IPS-18a (cell line): ENCODE data around the gene SEMA4D.

Experiments
- H3K27ac ChIP-seq: one replicate; pipeline ENCODE4 v1.5.1; 2013; ENCODE audit warnings: low read length
- H3K27me3 ChIP-seq: one replicate; pipeline ENCODE4 v1.6.1; 2013; ENCODE audit warnings: mild to moderate bottlenecking, low read length; ENCODE audit not compliant: control insufficient read depth, insufficient read depth
- H3K36me3 ChIP-seq: one replicate; pipeline ENCODE4 v1.6.1; 2013; ENCODE audit warnings: low read depth, low read length; ENCODE audit not compliant: control insufficient read depth
- H3K4me1 ChIP-seq: one replicate; pipeline ENCODE4 v1.6.1; 2013; ENCODE audit warnings: low read depth, low read length; ENCODE audit not compliant: control insufficient read depth
- H3K4me3 ChIP-seq: one replicate; pipeline ENCODE4 v1.5.1; 2013; ENCODE audit warnings: low read length
- H3K9ac ChIP-seq: one replicate; pipeline ENCODE4 v1.6.1; 2013; ENCODE audit warnings: mild to moderate bottlenecking, low read length, moderate library complexity
- H3K9me3 ChIP-seq: one replicate; pipeline ENCODE4 v1.6.1; 2013; ENCODE audit warnings: low read depth, low read length; ENCODE audit not compliant: control insufficient read depth

SEMA4D gene

GRCh38 chr9:89514337-89514736, 16.4 kb upstream of the SEMA4D start:
- Histone ChIP-seq H3K27me3 (no peaks in the 10 kb centered on the region), H3K4me3 (no peak overlapping the region), H3K36me3 (no peaks in the 10 kb centered on the region), H3K27ac (no peak overlapping the region), H3K9me3 (no peaks in the 10 kb centered on the region), H3K9ac (no peak overlapping the region), H3K4me1 (no peaks in the 10 kb centered on the region)

- no peaks in the 10 kb centered on the region for H3K27me3 ChIP-seq
Observed at GRCh38 chr9:89513837-89514236, 15.9 kb upstream of the SEMA4D start.

GRCh38 chr9:89512382-89512781, 14.5 kb upstream of the SEMA4D start:
- no peaks in the 10 kb centered on the region for H3K27me3 ChIP-seq
- H3K9me3 ChIP-seq = no peaks in the 10 kb centered on the region
- H3K4me3 ChIP-seq = no peak overlapping the region
- no peaks in the 10 kb centered on the region for H3K36me3 ChIP-seq
- H3K9ac ChIP-seq = no peak overlapping the region
- no peak overlapping the region for H3K27ac ChIP-seq
- peaks cover 3% of the 10 kb centered on the region for H3K4me1 ChIP-seq

More at GRCh38 chr9:89513837-89514236, 15.9 kb upstream of the SEMA4D start:
- Histone ChIP-seq H3K9ac (no peak overlapping the region), H3K4me3 (no peak overlapping the region), H3K27ac (no peak overlapping the region), H3K4me1 (no peaks in the 10 kb centered on the region), H3K9me3 (no peaks in the 10 kb centered on the region), H3K36me3 (no peaks in the 10 kb centered on the region)

- Histone ChIP-seq H3K36me3 (no peaks in the 10 kb centered on the region), H3K27me3 (no peaks in the 10 kb centered on the region), H3K9me3 (no peaks in the 10 kb centered on the region), H3K27ac (no peak overlapping the region), H3K9ac (no peak overlapping the region), H3K4me3 (no peak overlapping the region), H3K4me1 (peaks cover 18% of the 10 kb centered on the region)
Observed at GRCh38 chr9:89508951-89509615, 11.2 kb upstream of the SEMA4D start.

DNA sequence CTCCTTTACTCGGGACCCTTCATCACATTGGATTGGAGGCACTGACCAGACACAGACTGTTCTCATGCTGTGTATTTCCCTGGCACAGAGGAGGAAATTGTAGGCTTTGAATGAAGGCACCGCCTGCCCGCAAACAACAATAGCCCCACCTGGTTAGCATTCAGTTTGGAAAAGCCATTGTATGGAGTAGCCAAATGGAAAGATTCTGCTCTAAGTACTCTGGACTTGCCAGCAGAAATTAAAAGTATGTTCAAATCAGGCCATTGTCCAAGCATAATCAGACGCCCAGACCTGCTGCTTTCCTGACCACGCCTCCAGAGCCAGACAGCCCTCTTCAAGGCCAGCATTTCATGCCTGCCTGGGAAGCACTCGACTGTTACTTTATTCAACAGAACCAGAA, 8.0 kb upstream of the SEMA4D start:
- H3K4me3 ChIP-seq = no peak overlapping the region
- H3K9me3 ChIP-seq = no peaks in the 10 kb centered on the region
- H3K27ac ChIP-seq = no peak overlapping the region
- H3K9ac ChIP-seq = no peak overlapping the region
- H3K27me3 ChIP-seq = no peaks in the 10 kb centered on the region
- H3K36me3 ChIP-seq = no peaks in the 10 kb centered on the region
- peaks cover 18% of the 10 kb centered on the region for H3K4me1 ChIP-seq

DNA sequence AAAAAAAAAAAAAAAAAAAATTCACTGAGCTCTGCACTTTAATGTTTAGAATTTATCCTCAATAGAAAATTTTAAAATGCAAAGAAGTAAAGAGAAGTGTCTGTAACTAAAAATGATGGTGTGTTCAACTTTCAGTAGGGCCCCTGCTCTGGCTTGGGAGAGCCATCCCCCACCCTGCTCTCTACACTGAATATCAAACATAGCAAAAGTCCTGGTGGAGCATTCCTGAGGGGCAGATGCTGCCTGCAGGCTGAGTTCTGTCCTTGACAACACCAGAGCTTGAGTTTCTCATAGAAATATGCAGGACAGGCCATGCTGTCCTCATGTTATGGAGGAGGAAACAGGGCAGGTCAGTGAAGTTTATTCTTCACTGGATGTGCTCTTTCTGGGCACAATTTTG, 7.1 kb upstream of the SEMA4D start:
- no peak overlapping the region for H3K27ac ChIP-seq
- no peak overlapping the region for H3K4me3 ChIP-seq
- peaks cover 18% of the 10 kb centered on the region for H3K4me1 ChIP-seq
- H3K36me3 ChIP-seq = no peaks in the 10 kb centered on the region
- no peak overlapping the region for H3K9ac ChIP-seq
- no peaks in the 10 kb centered on the region for H3K27me3 ChIP-seq
- H3K9me3 ChIP-seq = no peaks in the 10 kb centered on the region

GRCh38 chr9:89502671-89503070, 4.8 kb upstream of the SEMA4D start:
- H3K27ac ChIP-seq = no peak overlapping the region
- H3K4me1 ChIP-seq = peaks cover 30% of the 10 kb centered on the region
- no peaks in the 10 kb centered on the region for H3K27me3 ChIP-seq
- no peaks in the 10 kb centered on the region for H3K9me3 ChIP-seq
- no peak overlapping the region for H3K4me3 ChIP-seq
- H3K36me3 ChIP-seq = no peaks in the 10 kb centered on the region
- H3K9ac ChIP-seq = no peak overlapping the region

GRCh38 chr9:89502038-89502601, 4.2 kb upstream of the SEMA4D start:
- no peak overlapping the region for H3K4me3 ChIP-seq
- no peaks in the 10 kb centered on the region for H3K27me3 ChIP-seq
- no peaks in the 10 kb centered on the region for H3K36me3 ChIP-seq
- no peak overlapping the region for H3K9ac ChIP-seq
- H3K27ac ChIP-seq = no peak overlapping the region
- H3K9me3 ChIP-seq = no peaks in the 10 kb centered on the region
- H3K4me1 ChIP-seq = peaks cover 26% of the 10 kb centered on the region

GRCh38 chr9:89501311-89501898, 3.5 kb upstream of the SEMA4D start:
- no peaks in the 10 kb centered on the region for H3K27me3 ChIP-seq
- no peaks in the 10 kb centered on the region for H3K9me3 ChIP-seq
- no peak overlapping the region for H3K4me3 ChIP-seq
- H3K27ac ChIP-seq = no peak overlapping the region
- H3K36me3 ChIP-seq = no peaks in the 10 kb centered on the region
- no peak overlapping the region for H3K9ac ChIP-seq
- peaks cover 32% of the 10 kb centered on the region for H3K4me1 ChIP-seq

DNA sequence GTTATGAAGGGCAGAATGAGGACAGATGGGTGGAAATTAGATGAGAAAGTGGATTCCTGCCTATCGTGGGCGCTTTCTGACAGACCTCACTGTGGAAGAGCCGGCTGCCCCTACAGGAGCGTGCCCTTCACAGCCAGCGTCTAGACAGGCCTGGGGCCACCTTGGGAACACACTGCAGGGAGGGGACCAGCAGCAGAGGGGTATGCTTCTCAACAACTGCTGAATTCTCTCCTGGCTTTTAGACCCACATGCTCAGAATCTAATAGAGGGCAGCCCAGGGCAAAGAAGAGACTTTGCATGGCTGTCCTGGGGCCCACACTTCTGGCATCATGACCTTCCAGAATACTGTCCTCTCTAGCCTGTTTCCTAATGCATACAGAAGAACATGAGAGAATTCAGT, 2.1 kb upstream of the SEMA4D start:
- H3K36me3 ChIP-seq = no peaks in the 10 kb centered on the region
- peaks cover 27% of the 10 kb centered on the region for H3K4me1 ChIP-seq
- H3K4me3 ChIP-seq = no peak overlapping the region
- no peak overlapping the region for H3K27ac ChIP-seq
- H3K9me3 ChIP-seq = no peaks in the 10 kb centered on the region
- no peak overlapping the region for H3K9ac ChIP-seq
- no peaks in the 10 kb centered on the region for H3K27me3 ChIP-seq

DNA sequence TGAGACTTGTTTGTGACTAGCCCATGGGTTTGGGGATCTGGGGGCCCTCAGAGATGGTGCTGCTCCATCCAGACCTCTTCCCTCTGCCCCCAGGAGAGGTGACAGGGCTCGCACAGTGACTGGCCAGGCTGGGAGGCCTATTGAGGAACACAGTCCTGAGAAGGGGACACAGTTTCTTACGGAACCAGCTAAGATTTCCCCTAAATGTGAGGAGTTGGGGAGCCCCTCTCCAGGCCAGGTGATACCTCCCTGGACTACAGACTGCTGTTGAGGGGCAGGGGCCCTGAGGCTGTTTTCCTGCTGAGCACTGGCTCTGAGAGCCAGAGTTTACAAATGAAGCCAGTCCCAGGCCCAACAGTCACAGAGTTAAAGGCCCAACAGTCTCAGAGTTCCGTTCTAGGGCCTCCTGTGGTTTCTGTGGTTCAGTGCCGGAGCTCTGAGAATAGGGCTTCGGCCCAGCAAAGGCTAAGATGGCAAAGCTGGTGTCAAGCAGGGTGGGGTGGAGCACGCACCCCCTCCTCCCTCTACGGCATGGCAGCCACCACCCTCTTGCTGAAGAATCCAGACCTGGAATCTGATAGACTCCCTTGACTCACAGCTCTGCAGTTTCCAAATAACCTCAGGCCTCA, 1.1 kb upstream of the SEMA4D start:
- Histone ChIP-seq H3K4me1 (peaks cover 37% of the 10 kb centered on the region), H3K4me3 (no peak overlapping the region), H3K9me3 (no peaks in the 10 kb centered on the region), H3K27ac (no peak overlapping the region), H3K9ac (no peak overlapping the region), H3K27me3 (no peaks in the 10 kb centered on the region), H3K36me3 (no peaks in the 10 kb centered on the region)
